ENCODE measurements around the gene DISP3.

GRCh38 chr1:11573116-11573692 lies 94.2 kb downstream of the DISP3 start:
- no peak for TF ChIP-seq EZH2 (IDR thresholded peaks at IDR 0.05; ENCODE audit: borderline replicate concordance, low read depth, low read length, severe bottlenecking)
- TF ChIP-seq, protein P1, sequence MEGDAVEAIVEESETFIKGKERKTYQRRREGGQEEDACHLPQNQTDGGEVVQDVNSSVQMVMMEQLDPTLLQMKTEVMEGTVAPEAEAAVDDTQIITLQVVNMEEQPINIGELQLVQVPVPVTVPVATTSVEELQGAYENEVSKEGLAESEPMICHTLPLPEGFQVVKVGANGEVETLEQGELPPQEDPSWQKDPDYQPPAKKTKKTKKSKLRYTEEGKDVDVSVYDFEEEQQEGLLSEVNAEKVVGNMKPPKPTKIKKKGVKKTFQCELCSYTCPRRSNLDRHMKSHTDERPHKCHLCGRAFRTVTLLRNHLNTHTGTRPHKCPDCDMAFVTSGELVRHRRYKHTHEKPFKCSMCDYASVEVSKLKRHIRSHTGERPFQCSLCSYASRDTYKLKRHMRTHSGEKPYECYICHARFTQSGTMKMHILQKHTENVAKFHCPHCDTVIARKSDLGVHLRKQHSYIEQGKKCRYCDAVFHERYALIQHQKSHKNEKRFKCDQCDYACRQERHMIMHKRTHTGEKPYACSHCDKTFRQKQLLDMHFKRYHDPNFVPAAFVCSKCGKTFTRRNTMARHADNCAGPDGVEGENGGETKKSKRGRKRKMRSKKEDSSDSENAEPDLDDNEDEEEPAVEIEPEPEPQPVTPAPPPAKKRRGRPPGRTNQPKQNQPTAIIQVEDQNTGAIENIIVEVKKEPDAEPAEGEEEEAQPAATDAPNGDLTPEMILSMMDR (IDR thresholded peaks at IDR 0.05; ENCODE audit: borderline replicate concordance, extremely low read depth, low read length, poor library complexity, severe bottlenecking) = no peak

All from DND-41 (cell line).